Ovary (tissue), 9 donors: Measurements from ENCODE around the gene SLIT3. TPM values are rescaled to one million over a fixed set of nuclear protein-coding genes. Genes with fewer than 3 reads are reported as not detected.

Experiments used
- DNase-seq, 5 donors: peaks; one replicate each; pipeline ENCODE4 v3.0.0-alpha.2; 2019 to 2020
- H3K27ac ChIP-seq, 2 donors: fragments of 200-600 bp; one replicate each; pipeline versions ENCODE4 v1.5.1 to v1.8.0; 2019 to 2022
- H3K27me3 ChIP-seq: fragments of 200-600 bp; one replicate; pipeline ENCODE4 v1.8.0; 2022
- H3K36me3 ChIP-seq: fragments of 200-600 bp; sonication (generic); one replicate; pipeline ENCODE4 v1.5.1; 2019
- H3K4me1 ChIP-seq: one replicate; pipeline ENCODE4 v1.8.1; 2013; ENCODE audit warnings: mild to moderate bottlenecking, moderate library complexity; ENCODE audit not compliant: insufficient read depth
- H3K4me3 ChIP-seq: fragments of 200-600 bp; sonication (generic); one replicate; pipeline ENCODE4 v1.5.1; 2017
- H3K9me3 ChIP-seq, 2 donors: fragments of 200-600 bp in 1 of 2; sonication (generic) in 1 of 2; one replicate each; pipeline versions ENCODE4 v1.5.1 to v1.8.1; 2013 to 2019; ENCODE audit warnings: mild to moderate bottlenecking in 1 of 2, moderate library complexity in 1 of 2
- EP300 ChIP-seq: sonication (generic); formaldehyde crosslinking; IDR thresholded peaks from one replicate; pipeline ENCODE4 v1.6.1; 2017; ENCODE audit warnings: antibody characterized with exemption
- POLR2A ChIP-seq: fragments of 450-650 bp; IDR thresholded peaks from one replicate; pipeline ENCODE4 v1.6.1; 2017; ENCODE audit warnings: antibody characterized with exemption, mild to moderate bottlenecking, moderate library complexity
- WGBS, 3 donors: extraction: QIAGEN DNeasy Blood & Tissue Kit in 1 of 3; methylation state at CpG; one replicate each; pipeline versions ENCODE4 v1.1.5 to v1.1.7; 2013 to 2017; 5-methylcytosine and 5-hydroxymethylcytosine counted together
- intact Hi-C, 4 donors: fragments of 100-400 bp; cut with DNase I; formaldehyde crosslinking; loops; one replicate each; pipeline versions ENCODE4 v1.11.0 to v1.15.1; 2022 to 2023
- polyA plus RNA-seq, 2 donors: library from polyadenylated mRNA; stranded (reverse); fragments of 200-250 nt in 1 of 2; fragments of 350-450 nt in 1 of 2; fragmentation: Illumina TruSeq in 1 of 2; extraction: RNeasy Lipid Tissue Mini Kit (QIAGEN cat#74804) in 1 of 2; gene quantifications; one replicate each; pipeline ENCODE4 v1.2.3, GENCODE V29; 2013 to 2014
- total RNA-seq, 7 donors: library from RNA; depleted of rRNA in 2 of 7; stranded (reverse); fragments of >200 nt in 2 of 7; fragmentation: NEBNext Ultra II Directional in 3 of 7; extraction: Animal tissue kit (Norgen Biotek cat#: 25700) in 3 of 7; gene quantifications; one replicate each; pipeline versions ENCODE4 v1.1.0 to v1.2.4, GENCODE V29; 2016 to 2023
- TF ChIP-seq, protein P1 (sequence below), 3 donors: fragments of 450-650 bp in 2 of 3; fragments of 200-600 bp in 1 of 3; IDR thresholded peaks; one replicate each; pipeline versions ENCODE4 v1.5.1 to v1.8.0; 2016 to 2022; ENCODE audit warnings: antibody characterized with exemption in 3 of 3, mild to moderate bottlenecking in 1 of 3
- donor health status: DM: no; HTN: no; CAD: no; lungs with moderate emphysema.
- donor health status: DM: no; HTN: no; CAD: no.
- donor health status: Bipolar disorder and iron deficiency.
- donor health status: DM: yes; HTN: yes; CAD: no.
- donor health status: DM: no; HTN: no; CAD: no.
- donor health status: DM: yes; HTN: yes; CAD: no.

SLIT3 gene
- total and polyA plus RNA-seq, 9 donors: 10.3 to 106 (median 24.4) TPM

- WGBS, 3 donors: 73 to 81% (median 75%) methylated on average over 6 of the region's 6 CpGs
- Histone ChIP-seq H3K36me3 (no peaks in the 10 kb centered on the region), H3K9me3 (no peaks in the 10 kb centered on the region), H3K27ac (no peak overlapping the region), H3K27me3 (no peaks in the 10 kb centered on the region), H3K4me1 (no peaks in the 10 kb centered on the region), H3K4me3 (no peak overlapping the region)
- no peak for DNase-seq
- no peak for TF ChIP-seq EP300
- TF ChIP-seq, protein P1, sequence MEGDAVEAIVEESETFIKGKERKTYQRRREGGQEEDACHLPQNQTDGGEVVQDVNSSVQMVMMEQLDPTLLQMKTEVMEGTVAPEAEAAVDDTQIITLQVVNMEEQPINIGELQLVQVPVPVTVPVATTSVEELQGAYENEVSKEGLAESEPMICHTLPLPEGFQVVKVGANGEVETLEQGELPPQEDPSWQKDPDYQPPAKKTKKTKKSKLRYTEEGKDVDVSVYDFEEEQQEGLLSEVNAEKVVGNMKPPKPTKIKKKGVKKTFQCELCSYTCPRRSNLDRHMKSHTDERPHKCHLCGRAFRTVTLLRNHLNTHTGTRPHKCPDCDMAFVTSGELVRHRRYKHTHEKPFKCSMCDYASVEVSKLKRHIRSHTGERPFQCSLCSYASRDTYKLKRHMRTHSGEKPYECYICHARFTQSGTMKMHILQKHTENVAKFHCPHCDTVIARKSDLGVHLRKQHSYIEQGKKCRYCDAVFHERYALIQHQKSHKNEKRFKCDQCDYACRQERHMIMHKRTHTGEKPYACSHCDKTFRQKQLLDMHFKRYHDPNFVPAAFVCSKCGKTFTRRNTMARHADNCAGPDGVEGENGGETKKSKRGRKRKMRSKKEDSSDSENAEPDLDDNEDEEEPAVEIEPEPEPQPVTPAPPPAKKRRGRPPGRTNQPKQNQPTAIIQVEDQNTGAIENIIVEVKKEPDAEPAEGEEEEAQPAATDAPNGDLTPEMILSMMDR (IDR thresholded peaks at IDR 0.05): no peak
- no peak for TF ChIP-seq POLR2A
- intact Hi-C loops: no loop called here
Observed at GRCh38 chr5:169151051-169151805, 149.7 kb downstream of the SLIT3 start.

- no peaks in the 10 kb centered on the region for H3K9me3 ChIP-seq
- no peak for DNase-seq
- no peak overlapping the region for H3K4me3 ChIP-seq
- intact Hi-C loops: no loop called here
- WGBS, 3 donors: 88 to 93% (median 92%) methylated on average over 3 of the region's 3 CpGs
- H3K36me3 ChIP-seq: no peaks in the 10 kb centered on the region
- H3K4me1 ChIP-seq: no peaks in the 10 kb centered on the region
- no peak overlapping the region for H3K27ac ChIP-seq
- no peaks in the 10 kb centered on the region for H3K27me3 ChIP-seq
- TF ChIP-seq EP300: no peak
- no peak for TF ChIP-seq POLR2A
- TF ChIP-seq, protein P1 (IDR thresholded peaks at IDR 0.05): no peak
Observed at GRCh38 chr5:169150108-169150507, 150.8 kb downstream of the SLIT3 start.

GRCh38 chr5:169149317-169149716 is 151.6 kb downstream of the SLIT3 start:
- WGBS, 3 donors: 57 to 78% (median 72%) methylated on average over 4 of the region's 4 CpGs
- H3K27ac ChIP-seq: no peak overlapping the region
- H3K4me1 ChIP-seq: no peaks in the 10 kb centered on the region
- intact Hi-C loops: no loop called here
- H3K9me3 ChIP-seq: no peaks in the 10 kb centered on the region
- TF ChIP-seq EP300: no peak
- TF ChIP-seq, protein P1 (IDR thresholded peaks at IDR 0.05): no peak
- no peak for TF ChIP-seq POLR2A
- H3K27me3 ChIP-seq: no peaks in the 10 kb centered on the region
- no peak for DNase-seq
- no peak overlapping the region for H3K4me3 ChIP-seq
- no peaks in the 10 kb centered on the region for H3K36me3 ChIP-seq

- no peaks in the 10 kb centered on the region for H3K36me3 ChIP-seq
- intact Hi-C loops: no loop called here
- H3K27ac ChIP-seq: no peak overlapping the region
- no peak for DNase-seq
- no peak overlapping the region for H3K4me3 ChIP-seq
- 19 to 37% (median 35%) methylated on average over 10 of the region's 10 CpGs for WGBS, 3 donors
- no peak for TF ChIP-seq POLR2A
- no peak for TF ChIP-seq EP300
- TF ChIP-seq, protein P1 (IDR thresholded peaks at IDR 0.05): no peak
- no peaks in the 10 kb centered on the region for H3K27me3 ChIP-seq
- no peaks in the 10 kb centered on the region for H3K9me3 ChIP-seq
- H3K4me1 ChIP-seq: no peaks in the 10 kb centered on the region
Observed at GRCh38 chr5:169148138-169148740, 152.7 kb downstream of the SLIT3 start.
